ENCODE data around the gene UBXN4. TPM values are rescaled to one million over a fixed set of nuclear protein-coding genes. Genes with fewer than 3 reads are reported as not detected.

UBXN4 gene
- total RNA-seq, 1 donor from 2014 or later: 107 TPM

DNA sequence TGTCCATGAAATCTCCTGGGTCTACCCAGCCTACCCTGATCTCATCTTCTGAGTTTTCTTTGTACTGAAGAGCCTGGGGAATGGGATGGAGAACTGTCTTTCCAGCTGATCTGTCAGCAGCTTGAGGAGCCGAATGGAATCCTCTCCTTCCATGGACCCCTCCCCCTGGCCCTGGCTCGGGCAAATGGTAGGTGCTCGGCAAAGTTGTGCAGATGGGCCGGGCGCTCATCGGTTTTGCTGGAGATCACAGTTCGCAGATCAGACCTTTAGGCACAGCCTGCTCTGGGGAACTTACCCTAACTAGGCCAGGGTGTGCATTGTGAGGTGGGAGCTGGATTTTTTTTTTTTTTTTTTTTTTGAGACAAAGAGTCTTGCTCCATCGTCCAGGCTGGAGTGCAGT, 55.0 kb downstream of the UBXN4 start:
- no peaks in the 10 kb centered on the region for H3K36me3 Mint-ChIP-seq
- no peak overlapping the region for H3K27ac Mint-ChIP-seq
- peaks cover 4% of the 10 kb centered on the region for H3K9me3 Mint-ChIP-seq
- no peaks in the 10 kb centered on the region for H3K4me1 Mint-ChIP-seq (ENCODE audit: unreplicated experiment)
- TF ChIP-seq CTCF (conservative IDR thresholded peaks at IDR 0.05): no peak
- H3K27me3 Mint-ChIP-seq: no peaks in the 10 kb centered on the region
- no peak overlapping the region for H3K4me3 Mint-ChIP-seq
- no peak for DNase-seq (ENCODE audit: extremely low spot score, unreplicated experiment)

- no peaks in the 10 kb centered on the region for H3K4me1 Mint-ChIP-seq (ENCODE audit: unreplicated experiment)
- DNase-seq (ENCODE audit: extremely low spot score, unreplicated experiment): no peak
- H3K36me3 Mint-ChIP-seq: no peaks in the 10 kb centered on the region
- H3K4me3 Mint-ChIP-seq: no peak overlapping the region
- H3K27ac Mint-ChIP-seq: no peak overlapping the region
- H3K9me3 Mint-ChIP-seq: peaks cover 4% of the 10 kb centered on the region
- peak; percentile 93 for TF ChIP-seq CTCF (conservative IDR thresholded peaks at IDR 0.05)
- no peaks in the 10 kb centered on the region for H3K27me3 Mint-ChIP-seq
Measured at GRCh38 chr2:135797497-135798274, 56.0 kb downstream of the UBXN4 start.

DNA sequence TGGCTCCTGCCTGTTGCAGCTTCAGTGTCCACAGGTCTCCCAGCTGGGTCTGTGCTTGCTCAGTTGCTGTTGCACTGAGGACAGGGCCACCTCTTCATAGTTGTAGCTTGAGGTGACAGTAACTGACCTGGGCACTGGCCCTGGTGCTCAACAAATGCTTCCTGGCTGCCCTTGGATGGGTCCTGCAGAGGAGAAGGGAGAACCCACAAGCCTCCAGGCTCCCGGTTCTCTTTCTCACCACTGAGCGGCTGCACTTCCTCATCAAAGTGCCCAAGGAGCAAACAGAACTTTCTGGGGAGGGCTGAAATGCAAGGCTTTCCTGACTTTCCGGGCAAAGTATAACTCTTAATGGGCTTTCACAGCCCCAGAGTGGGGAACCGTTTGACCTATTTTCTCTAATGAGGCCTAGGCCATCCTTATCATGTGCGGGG, 56.6 kb downstream of the UBXN4 start:
- no peaks in the 10 kb centered on the region for H3K36me3 Mint-ChIP-seq
- H3K4me1 Mint-ChIP-seq (ENCODE audit: unreplicated experiment): no peaks in the 10 kb centered on the region
- H3K27me3 Mint-ChIP-seq: no peaks in the 10 kb centered on the region
- H3K4me3 Mint-ChIP-seq: no peak overlapping the region
- peaks cover 4% of the 10 kb centered on the region for H3K9me3 Mint-ChIP-seq
- no peak for DNase-seq (ENCODE audit: extremely low spot score, unreplicated experiment)
- H3K27ac Mint-ChIP-seq: no peak overlapping the region
- TF ChIP-seq CTCF (conservative IDR thresholded peaks at IDR 0.05): no peak

- Mint-ChIP-seq H3K36me3 (no peaks in the 10 kb centered on the region), H3K27ac (no peak overlapping the region), H3K4me3 (no peak overlapping the region), H3K4me1 (ENCODE audit: unreplicated experiment) (no peaks in the 10 kb centered on the region), H3K27me3 (no peaks in the 10 kb centered on the region), H3K9me3 (peaks cover 4% of the 10 kb centered on the region)
- peak; percentile 49 for TF ChIP-seq CTCF (conservative IDR thresholded peaks at IDR 0.05)
- no peak for DNase-seq (ENCODE audit: extremely low spot score, unreplicated experiment)
Measured at GRCh38 chr2:135798762-135799161, 57.1 kb downstream of the UBXN4 start.

- no peaks in the 10 kb centered on the region for H3K36me3 Mint-ChIP-seq
- H3K9me3 Mint-ChIP-seq: peaks cover 4% of the 10 kb centered on the region
- H3K4me1 Mint-ChIP-seq (ENCODE audit: unreplicated experiment): no peaks in the 10 kb centered on the region
- peak; percentile 33 for TF ChIP-seq CTCF (conservative IDR thresholded peaks at IDR 0.05)
- no peaks in the 10 kb centered on the region for H3K27me3 Mint-ChIP-seq
- no peak overlapping the region for H3K27ac Mint-ChIP-seq
- no peak for DNase-seq (ENCODE audit: extremely low spot score, unreplicated experiment)
- H3K4me3 Mint-ChIP-seq: no peak overlapping the region
Measured at GRCh38 chr2:135799738-135800137, 58.1 kb downstream of the UBXN4 start.
